HepG2 (cell line): Measurements from ENCODE around the gene XAB2. TPM values are rescaled to one million over a fixed set of nuclear protein-coding genes. Genes with fewer than 3 reads are reported as not detected.

Experiments
- ATF1 ChIP-seq: IDR thresholded peaks from 2 replicates; pipeline ENCODE4 v1.6.1; 2016; ENCODE audit warnings: mild to moderate bottlenecking, control low read depth
- CBX5 ChIP-seq: sonication (generic); formaldehyde crosslinking; IDR thresholded peaks from 2 replicates; pipeline ENCODE4 v1.4.0; 2020; ENCODE audit warnings: missing genetic modification reagents, borderline replicate concordance
- FOXP1 ChIP-seq, 2 experiments: fragments of 450-650 bp in 1 of 2; IDR thresholded peaks; 2 replicates each; pipeline ENCODE4 v1.6.1; 2017 to 2018; ENCODE audit warnings: antibody characterized with exemption in 1 of 2
- GATAD1 ChIP-seq: IDR thresholded peaks from 2 replicates; pipeline ENCODE4 v1.6.1; 2016; ENCODE audit warnings: missing genetic modification reagents, missing compliant biosample characterization
- HIVEP1 ChIP-seq: sonication (generic); formaldehyde crosslinking; IDR thresholded peaks from 2 replicates; pipeline ENCODE4 v1.4.0; 2020; ENCODE audit warnings: mild to moderate bottlenecking, missing genetic modification reagents
- KDM5B ChIP-seq: sonication (generic); formaldehyde crosslinking; IDR thresholded peaks from 2 replicates; pipeline ENCODE4 v1.4.0; 2020; ENCODE audit warnings: missing genetic modification reagents, mild to moderate bottlenecking, borderline replicate concordance
- MED13 ChIP-seq: sonication (generic); formaldehyde crosslinking; IDR thresholded peaks from 2 replicates; pipeline ENCODE4 v1.5.0; 2020; ENCODE audit warnings: missing genetic modification reagents
- NFYC ChIP-seq: IDR thresholded peaks from 2 replicates; pipeline ENCODE4 v1.6.1; 2016; ENCODE audit warnings: missing genetic modification reagents, missing compliant biosample characterization
- NR2C2 ChIP-seq: sonication (generic); formaldehyde crosslinking; IDR thresholded peaks from 2 replicates; pipeline ENCODE4 v1.4.0; 2020; ENCODE audit warnings: missing genetic modification reagents, mild to moderate bottlenecking, moderate library complexity, borderline replicate concordance
- SMAD3 ChIP-seq: sonication (generic); formaldehyde crosslinking; IDR thresholded peaks from 2 replicates; pipeline ENCODE4 v1.4.0; 2020; ENCODE audit warnings: missing genetic modification reagents
- TBX3 ChIP-seq: fragments of 450-650 bp; IDR thresholded peaks from 2 replicates; pipeline ENCODE4 v1.6.1; 2017; ENCODE audit warnings: antibody characterized with exemption, mild to moderate bottlenecking, inconsistent platforms, borderline replicate concordance
- ZFY ChIP-seq: sonication (generic); formaldehyde crosslinking; IDR thresholded peaks from 2 replicates; pipeline ENCODE4 v1.4.0; 2020; ENCODE audit warnings: missing genetic modification reagents
- ZNF768 ChIP-seq: sonication (generic); formaldehyde crosslinking; IDR thresholded peaks from 2 replicates; pipeline ENCODE4 v1.4.0; 2020; ENCODE audit warnings: missing genetic modification reagents
- ZSCAN20 ChIP-seq: sonication (generic); formaldehyde crosslinking; IDR thresholded peaks from 2 replicates; pipeline ENCODE4 v1.4.0; 2020; ENCODE audit warnings: missing genetic modification reagents, mild to moderate bottlenecking, borderline replicate concordance
- polyA plus RNA-seq, 8 experiments: library from polyadenylated mRNA; depleted of rRNA in 3 of 8; stranded (reverse) in 7 of 8; unstranded in 1 of 8; fragments of >200 nt; fragmentation: Illumina TruSeq in 4 of 8; extraction: Trizol in 4 of 8; gene quantifications; 2 replicates each; pipeline versions ENCODE4 v1.2.1 to v1.2.3, GENCODE V29; 2011 to 2016; ENCODE audit warnings: low read depth in 4 of 8, missing spikeins in 1 of 8, mixed read lengths in 1 of 8; ENCODE audit not compliant: insufficient read depth in 1 of 8
- total RNA-seq, 5 experiments: library from RNA; depleted of rRNA; stranded (reverse); fragments of >200 nt; fragmentation: Illumina TruSeq; extraction: Trizol; gene quantifications; 2 replicates each; pipeline ENCODE4 v1.2.3, GENCODE V29; 2016; ENCODE audit warnings: low read depth in 1 of 5
- TF ChIP-seq, protein P1 (sequence below): sonication (generic); formaldehyde crosslinking; IDR thresholded peaks from 2 replicates; pipeline ENCODE4; 2020; ENCODE audit warnings: missing genetic modification reagents, mild to moderate bottlenecking, borderline replicate concordance
- TF ChIP-seq, protein P2 (sequence below): IDR thresholded peaks from 2 replicates; pipeline ENCODE4 v1.6.1; 2016; ENCODE audit warnings: missing compliant biosample characterization, missing genetic modification reagents, borderline replicate concordance
- TF ChIP-seq, protein P3 (sequence below): sonication (generic); formaldehyde crosslinking; IDR thresholded peaks from 2 replicates; pipeline ENCODE4 v1.8.1; 2022; ENCODE audit warnings: mild to moderate bottlenecking, missing genetic modification reagents
- TF ChIP-seq, protein P4 (sequence below): sonication (generic); formaldehyde crosslinking; IDR thresholded peaks from 2 replicates; pipeline ENCODE4 v1.4.0; 2020; ENCODE audit warnings: mild to moderate bottlenecking, missing genetic modification reagents, borderline replicate concordance

The XAB2 gene
- total and polyA plus RNA-seq, 2 of the 13 experiments (the other 11 are each of a cell fraction or from before 2014, with no cell fraction given): 6.2 to 23.9 TPM

DNA sequence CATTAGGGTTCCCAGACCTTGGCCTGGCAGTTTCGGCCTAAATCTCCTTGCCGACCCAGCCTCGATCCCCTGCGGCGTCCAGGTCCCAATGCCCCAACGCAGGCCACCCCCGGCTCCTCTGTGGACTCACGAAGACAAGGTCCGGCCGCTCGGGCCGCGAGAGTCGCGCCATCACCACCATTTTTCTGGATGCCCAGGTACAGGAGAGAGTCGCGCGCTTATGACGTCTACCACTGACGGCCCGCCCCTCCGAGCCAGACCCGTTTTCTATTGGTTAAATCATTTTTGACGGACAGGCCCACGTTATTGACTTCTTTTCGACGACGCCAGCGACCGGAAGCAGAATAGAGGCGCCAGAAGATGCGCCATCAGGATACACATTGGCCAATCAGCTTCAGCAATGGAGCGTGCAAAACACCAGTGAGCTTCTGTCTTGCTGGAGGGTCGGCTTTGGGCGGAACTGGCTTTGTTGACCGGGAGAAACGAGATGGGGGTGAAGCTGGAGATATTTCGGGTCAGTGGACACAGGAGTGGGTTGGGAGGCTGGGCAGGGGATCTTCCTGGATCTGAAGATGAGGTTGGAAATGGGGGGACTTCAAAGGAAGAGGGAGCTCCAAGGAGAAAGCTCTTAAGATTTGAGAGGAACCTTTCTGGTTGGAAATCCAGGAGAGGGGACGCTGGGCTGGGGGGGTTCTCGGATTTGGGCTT, at the start of gene XAB2, which contains the start of gene PET100 (continued):
- TF ChIP-seq HIVEP1 (0 out of 2 replicates have a peak, but pooled peaks have one; percentile 23), ZNF768 (CRISPR knock-in tag) (peak; percentile 30; the same call in 1 of the 2 replicates), GATAD1 (CRISPR knock-in tag) (peak; percentile 99), ZFY (peak; percentile 75), TBX3 (peak; percentile 54; the same call in 1 of the 2 replicates), KDM5B (CRISPR knock-in tag) (peak; percentile 61; the same call in 1 of the 2 replicates), NR2C2 (CRISPR knock-in tag) (peak; percentile 76; the same call in 1 of the 2 replicates), MED13 (peak; percentile 45; the same call in 1 of the 2 replicates), FOXP1 (IDR thresholded peaks at IDR 0.05) (peak; percentile 33; the same call in 1 of the 2 replicates), FOXP1 (CRISPR knock-in tag; IDR thresholded peaks at IDR 0.05) (no peak), NFYC (peak; percentile 99), ATF1 (CRISPR knock-in tag) (peak; percentile 100), SMAD3 (0 out of 2 replicates have a peak, but pooled peaks have one; percentile 18), ZSCAN20 (no peak), CBX5 (CRISPR knock-in tag) (peak; percentile 26; the same call in 1 of the 2 replicates)
- TF ChIP-seq, protein P1, sequence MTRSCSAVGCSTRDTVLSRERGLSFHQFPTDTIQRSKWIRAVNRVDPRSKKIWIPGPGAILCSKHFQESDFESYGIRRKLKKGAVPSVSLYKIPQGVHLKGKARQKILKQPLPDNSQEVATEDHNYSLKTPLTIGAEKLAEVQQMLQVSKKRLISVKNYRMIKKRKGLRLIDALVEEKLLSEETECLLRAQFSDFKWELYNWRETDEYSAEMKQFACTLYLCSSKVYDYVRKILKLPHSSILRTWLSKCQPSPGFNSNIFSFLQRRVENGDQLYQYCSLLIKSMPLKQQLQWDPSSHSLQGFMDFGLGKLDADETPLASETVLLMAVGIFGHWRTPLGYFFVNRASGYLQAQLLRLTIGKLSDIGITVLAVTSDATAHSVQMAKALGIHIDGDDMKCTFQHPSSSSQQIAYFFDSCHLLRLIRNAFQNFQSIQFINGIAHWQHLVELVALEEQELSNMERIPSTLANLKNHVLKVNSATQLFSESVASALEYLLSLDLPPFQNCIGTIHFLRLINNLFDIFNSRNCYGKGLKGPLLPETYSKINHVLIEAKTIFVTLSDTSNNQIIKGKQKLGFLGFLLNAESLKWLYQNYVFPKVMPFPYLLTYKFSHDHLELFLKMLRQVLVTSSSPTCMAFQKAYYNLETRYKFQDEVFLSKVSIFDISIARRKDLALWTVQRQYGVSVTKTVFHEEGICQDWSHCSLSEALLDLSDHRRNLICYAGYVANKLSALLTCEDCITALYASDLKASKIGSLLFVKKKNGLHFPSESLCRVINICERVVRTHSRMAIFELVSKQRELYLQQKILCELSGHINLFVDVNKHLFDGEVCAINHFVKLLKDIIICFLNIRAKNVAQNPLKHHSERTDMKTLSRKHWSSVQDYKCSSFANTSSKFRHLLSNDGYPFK (CRISPR knock-in tag): peak; percentile 77; the same call in 1 of the 2 replicates
- TF ChIP-seq, protein P2, sequence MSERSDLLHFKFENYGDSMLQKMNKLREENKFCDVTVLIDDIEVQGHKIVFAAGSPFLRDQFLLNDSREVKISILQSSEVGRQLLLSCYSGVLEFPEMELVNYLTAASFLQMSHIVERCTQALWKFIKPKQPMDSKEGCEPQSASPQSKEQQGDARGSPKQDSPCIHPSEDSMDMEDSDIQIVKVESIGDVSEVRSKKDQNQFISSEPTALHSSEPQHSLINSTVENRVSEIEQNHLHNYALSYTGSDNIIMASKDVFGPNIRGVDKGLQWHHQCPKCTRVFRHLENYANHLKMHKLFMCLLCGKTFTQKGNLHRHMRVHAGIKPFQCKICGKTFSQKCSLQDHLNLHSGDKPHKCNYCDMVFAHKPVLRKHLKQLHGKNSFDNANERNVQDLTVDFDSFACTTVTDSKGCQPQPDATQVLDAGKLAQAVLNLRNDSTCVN (CRISPR knock-in tag): peak; percentile 39; the same call in 1 of the 2 replicates
- TF ChIP-seq, protein P3, sequence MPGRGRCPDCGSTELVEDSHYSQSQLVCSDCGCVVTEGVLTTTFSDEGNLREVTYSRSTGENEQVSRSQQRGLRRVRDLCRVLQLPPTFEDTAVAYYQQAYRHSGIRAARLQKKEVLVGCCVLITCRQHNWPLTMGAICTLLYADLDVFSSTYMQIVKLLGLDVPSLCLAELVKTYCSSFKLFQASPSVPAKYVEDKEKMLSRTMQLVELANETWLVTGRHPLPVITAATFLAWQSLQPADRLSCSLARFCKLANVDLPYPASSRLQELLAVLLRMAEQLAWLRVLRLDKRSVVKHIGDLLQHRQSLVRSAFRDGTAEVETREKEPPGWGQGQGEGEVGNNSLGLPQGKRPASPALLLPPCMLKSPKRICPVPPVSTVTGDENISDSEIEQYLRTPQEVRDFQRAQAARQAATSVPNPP (CRISPR knock-in tag): no peak
- TF ChIP-seq, protein P4, sequence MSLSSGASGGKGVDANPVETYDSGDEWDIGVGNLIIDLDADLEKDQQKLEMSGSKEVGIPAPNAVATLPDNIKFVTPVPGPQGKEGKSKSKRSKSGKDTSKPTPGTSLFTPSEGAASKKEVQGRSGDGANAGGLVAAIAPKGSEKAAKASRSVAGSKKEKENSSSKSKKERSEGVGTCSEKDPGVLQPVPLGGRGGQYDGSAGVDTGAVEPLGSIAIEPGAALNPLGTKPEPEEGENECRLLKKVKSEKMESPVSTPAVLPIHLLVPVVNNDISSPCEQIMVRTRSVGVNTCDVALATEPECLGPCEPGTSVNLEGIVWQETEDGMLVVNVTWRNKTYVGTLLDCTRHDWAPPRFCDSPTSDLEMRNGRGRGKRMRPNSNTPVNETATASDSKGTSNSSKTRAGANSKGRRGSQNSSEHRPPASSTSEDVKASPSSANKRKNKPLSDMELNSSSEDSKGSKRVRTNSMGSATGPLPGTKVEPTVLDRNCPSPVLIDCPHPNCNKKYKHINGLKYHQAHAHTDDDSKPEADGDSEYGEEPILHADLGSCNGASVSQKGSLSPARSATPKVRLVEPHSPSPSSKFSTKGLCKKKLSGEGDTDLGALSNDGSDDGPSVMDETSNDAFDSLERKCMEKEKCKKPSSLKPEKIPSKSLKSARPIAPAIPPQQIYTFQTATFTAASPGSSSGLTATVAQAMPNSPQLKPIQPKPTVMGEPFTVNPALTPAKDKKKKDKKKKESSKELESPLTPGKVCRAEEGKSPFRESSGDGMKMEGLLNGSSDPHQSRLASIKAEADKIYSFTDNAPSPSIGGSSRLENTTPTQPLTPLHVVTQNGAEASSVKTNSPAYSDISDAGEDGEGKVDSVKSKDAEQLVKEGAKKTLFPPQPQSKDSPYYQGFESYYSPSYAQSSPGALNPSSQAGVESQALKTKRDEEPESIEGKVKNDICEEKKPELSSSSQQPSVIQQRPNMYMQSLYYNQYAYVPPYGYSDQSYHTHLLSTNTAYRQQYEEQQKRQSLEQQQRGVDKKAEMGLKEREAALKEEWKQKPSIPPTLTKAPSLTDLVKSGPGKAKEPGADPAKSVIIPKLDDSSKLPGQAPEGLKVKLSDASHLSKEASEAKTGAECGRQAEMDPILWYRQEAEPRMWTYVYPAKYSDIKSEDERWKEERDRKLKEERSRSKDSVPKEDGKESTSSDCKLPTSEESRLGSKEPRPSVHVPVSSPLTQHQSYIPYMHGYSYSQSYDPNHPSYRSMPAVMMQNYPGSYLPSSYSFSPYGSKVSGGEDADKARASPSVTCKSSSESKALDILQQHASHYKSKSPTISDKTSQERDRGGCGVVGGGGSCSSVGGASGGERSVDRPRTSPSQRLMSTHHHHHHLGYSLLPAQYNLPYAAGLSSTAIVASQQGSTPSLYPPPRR (CRISPR knock-in tag): no peak
